Natural killer cell (primary cell): ENCODE measurements around the gene TOM1. TPM values are rescaled to one million over a fixed set of nuclear protein-coding genes. Genes with fewer than 3 reads are reported as not detected.

Source experiments
- ATAC-seq, 3 donors: fragments of 150-1000 bp in 2 of 3; fragments of 200-7000 bp in 1 of 3; cut with Tn5 transposase; 1 replicate in 1 of 3; 2 replicates in 2 of 3; pipeline ENCODE4 v1.10.0; 2021; ENCODE audit warnings: mild to moderate bottlenecking in 2 of 3, moderate library complexity in 2 of 3
- DNase-seq, 2 donors: peaks; one replicate each; pipeline versions ENCODE4 v3.0.0 to v3.0.0-alpha.2; 2013 to 2021; ENCODE audit warnings: mixed read lengths in 1 of 2
- H3K27ac ChIP-seq: one replicate; pipeline ENCODE4 v1.5.1; 2013; ENCODE audit warnings: mild to moderate bottlenecking, low read length
- H3K27me3 ChIP-seq: one replicate; pipeline ENCODE4 v1.6.1; 2013; ENCODE audit warnings: low read length; ENCODE audit not compliant: control insufficient read depth, insufficient read depth
- H3K36me3 ChIP-seq: one replicate; pipeline ENCODE4 v1.6.1; 2013; ENCODE audit warnings: low read length; ENCODE audit not compliant: control insufficient read depth, insufficient read depth
- H3K4me1 ChIP-seq: one replicate; pipeline ENCODE4 v1.6.1; 2013; ENCODE audit warnings: low read length; ENCODE audit not compliant: control insufficient read depth, insufficient read depth
- H3K4me3 ChIP-seq: one replicate; pipeline ENCODE4 v1.5.1; 2013; ENCODE audit warnings: low read length
- H3K9me3 ChIP-seq: one replicate; pipeline ENCODE4 v1.6.1; 2013; ENCODE audit warnings: low read length; ENCODE audit not compliant: control insufficient read depth, insufficient read depth
- H3K27ac Mint-ChIP-seq, 2 donors: one replicate each; pipeline ENCODE4 v1.8.0; 2022; ENCODE audit warnings: mild to moderate bottlenecking in 2 of 2, mixed read lengths in 2 of 2, moderate library complexity in 1 of 2
- H3K27me3 Mint-ChIP-seq, 2 donors: one replicate each; pipeline ENCODE4 v1.8.0; 2022; ENCODE audit warnings: low read depth in 2 of 2, mixed read lengths in 2 of 2
- H3K36me3 Mint-ChIP-seq: one replicate; pipeline ENCODE4 v1.8.0; 2022; ENCODE audit warnings: mixed read lengths
- H3K4me1 Mint-ChIP-seq, 2 donors: one replicate each; pipeline ENCODE4 v1.8.0; 2022; ENCODE audit warnings: mixed read lengths in 2 of 2
- H3K4me3 Mint-ChIP-seq: one replicate; pipeline ENCODE4 v1.8.0; 2022; ENCODE audit warnings: mild to moderate bottlenecking, moderate library complexity, mixed read lengths
- H3K9me3 Mint-ChIP-seq, 2 donors: one replicate each; pipeline ENCODE4 v1.8.0; 2022; ENCODE audit warnings: mixed read lengths in 2 of 2
- CTCF ChIP-seq: fragments of 200-600 bp; IDR thresholded peaks from one replicate; pipeline ENCODE4 v1.8.0; 2022; ENCODE audit warnings: antibody characterized with exemption
- WGBS: methylation state at CpG from one replicate; pipeline ENCODE4 v1.1.7; 2013; ENCODE audit warnings: missing lambda C conversion rate; ENCODE audit not compliant: insufficient coverage; 5-methylcytosine and 5-hydroxymethylcytosine counted together
- intact Hi-C: fragments of 100-400 bp; cut with micrococcal nuclease; formaldehyde crosslinking; loops from one replicate; pipeline ENCODE4 v1.14.2; 2022
- total RNA-seq, 4 donors: library from RNA; stranded (reverse); fragments of 120-200 nt in 1 of 4; gene quantifications; one replicate each; pipeline versions ENCODE4 v1.2.3 to v1.2.4, GENCODE V29; 2013 to 2022

The TOM1 gene
- total RNA-seq, 3 donors from 2014 or later (not counting 1 experiment from before 2014, with no cell fraction given): 102 to 132 (median 107) TPM

- Mint-ChIP-seq H3K4me1 (peaks cover 37 to 50% of the 10 kb centered on the region in 2 donors), H3K4me3 (peak overlapping the region; percentile 33), H3K27ac (peak overlapping the region in 1 of 2 donors; percentile 28), H3K27me3 (no peaks in the 10 kb centered on the region), H3K36me3 (no peaks in the 10 kb centered on the region), H3K9me3 (no peaks in the 10 kb centered on the region)
- Histone ChIP-seq H3K4me1 (peaks cover 40% of the 10 kb centered on the region), H3K4me3 (no peak overlapping the region), H3K27me3 (no peaks in the 10 kb centered on the region), H3K27ac (no peak overlapping the region), H3K9me3 (no peaks in the 10 kb centered on the region), H3K36me3 (no peaks in the 10 kb centered on the region)
- DNase-seq (no peak), ATAC-seq (no peak)
- WGBS: 87% methylated on average over 4 of the region's 5 CpGs
- intact Hi-C loops: loop anchor here (10.0 kb wide), 1 partner anchor 82 kb away; the partner anchor contains the start of gene HMOX1
- TF ChIP-seq CTCF: no peak
Observed at GRCh38 chr22:35303029-35303624, 3.4 kb downstream of the TOM1 start.

GRCh38 chr22:35305525-35306070, 5.9 kb downstream of the TOM1 start:
- no peaks in the 10 kb centered on the region for H3K9me3 ChIP-seq
- Mint-ChIP-seq H3K4me3 (no peak overlapping the region), H3K27ac (peak overlapping the region in 1 of 2 donors; percentile 74), H3K4me1 (peaks cover 33 to 57% of the 10 kb centered on the region in 2 donors), H3K36me3 (no peaks in the 10 kb centered on the region), H3K27me3 (no peaks in the 10 kb centered on the region), H3K9me3 (no peaks in the 10 kb centered on the region)
- H3K4me3 ChIP-seq: no peak overlapping the region
- H3K27me3 ChIP-seq: no peaks in the 10 kb centered on the region
- intact Hi-C loops: loop anchor here (10.0 kb wide), 1 partner anchor 79 kb away; the partner anchor contains the start of gene HMOX1
- ATAC-seq (no peak), DNase-seq (no peak)
- no peak for TF ChIP-seq CTCF
- 88% methylated on average over 8 of the region's 8 CpGs for WGBS
- H3K4me1 ChIP-seq: peaks cover 35% of the 10 kb centered on the region
- H3K36me3 ChIP-seq: peaks cover 3% of the 10 kb centered on the region
- H3K27ac ChIP-seq: no peak overlapping the region

GRCh38 chr22:35306350-35306967, 6.8 kb downstream of the TOM1 start:
- intact Hi-C loops: loop anchor here (10.0 kb wide), 1 partner anchor 78 kb away; the partner anchor contains the start of gene HMOX1
- ATAC-seq (peak; percentile 77 to 85 (median 82)), DNase-seq (peak in 1 of 2 donors; percentile 56)
- Mint-ChIP-seq H3K27me3 (no peaks in the 10 kb centered on the region), H3K4me3 (no peak overlapping the region), H3K36me3 (no peaks in the 10 kb centered on the region), H3K27ac (peak overlapping the region; percentile 74 to 75), H3K9me3 (no peaks in the 10 kb centered on the region), H3K4me1 (peaks cover 36 to 58% of the 10 kb centered on the region in 2 donors)
- no peak overlapping the region for H3K4me3 ChIP-seq
- no peaks in the 10 kb centered on the region for H3K9me3 ChIP-seq
- H3K27me3 ChIP-seq: no peaks in the 10 kb centered on the region
- 50% methylated on average over 4 of the region's 4 CpGs for WGBS
- peaks cover 34% of the 10 kb centered on the region for H3K4me1 ChIP-seq
- no peak overlapping the region for H3K27ac ChIP-seq
- no peak for TF ChIP-seq CTCF
- peaks cover 3% of the 10 kb centered on the region for H3K36me3 ChIP-seq
